ENCODE data around the gene COL13A1.

COL13A1 gene

DNA sequence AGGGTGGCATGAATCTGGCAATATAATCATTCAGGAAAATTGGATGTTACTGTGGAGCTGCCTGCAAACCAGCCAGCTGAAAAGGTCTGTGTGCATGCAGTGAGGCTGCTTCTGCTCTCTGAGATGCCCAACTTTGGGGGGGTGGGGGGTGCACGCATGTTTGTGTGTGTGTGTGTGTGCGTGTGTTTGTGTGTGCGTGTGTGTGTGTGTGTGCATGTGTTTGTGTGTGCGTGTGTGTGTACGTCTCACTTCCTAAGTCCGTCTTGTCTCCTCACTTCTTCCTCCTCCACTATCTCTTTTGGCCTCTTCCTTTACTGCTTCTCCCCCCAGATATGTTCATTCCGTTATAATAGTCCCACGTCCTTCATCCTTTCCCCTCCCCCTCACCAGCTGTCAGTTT is 148.1 kb downstream of the COL13A1 start:
- Histone ChIP-seq H3K27ac (no peak overlapping the region), H3K4me1 (peaks cover 19 to 39% (median 29%) of the 10 kb centered on the region in 10 experiments), H4K20me1 (no peaks in the 10 kb centered on the region; a peak in 1 of 22 replicates), H3K4me3 (no peak overlapping the region), H3K36me3 (no peaks in the 10 kb centered on the region), H3K9ac (no peak overlapping the region), H3K27me3 (no peaks in the 10 kb centered on the region), H3K9me3 (replicated peaks in 1 of 11) (no peaks in the 10 kb centered on the region), H3K4me2 (no peak overlapping the region)
- TF ChIP-seq Cebpa-rat (IDR thresholded peaks at IDR 0.05) = no peak

DNA sequence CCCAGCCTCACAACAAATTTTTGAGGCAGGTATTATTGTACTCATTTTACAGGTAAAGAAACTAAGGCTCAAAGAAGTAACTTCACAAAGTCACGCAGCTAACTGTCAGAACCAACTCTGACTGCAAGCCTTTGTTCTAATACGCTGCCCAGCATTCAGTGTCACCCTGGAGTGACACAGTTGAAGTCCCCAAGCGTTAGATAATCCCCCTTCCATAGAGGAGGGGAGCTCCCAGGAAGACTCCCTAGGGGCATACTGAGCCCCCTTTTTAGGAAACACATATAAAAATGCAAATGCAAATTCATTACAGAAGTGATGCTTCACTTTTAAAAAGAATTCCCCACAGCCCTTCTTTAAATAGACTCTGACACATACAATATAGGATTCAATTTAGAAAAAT is 150.0 kb downstream of the COL13A1 start:
- Histone ChIP-seq H3K9ac (no peak overlapping the region), H4K20me1 (no peaks in the 10 kb centered on the region; a peak in 1 of 22 replicates), H3K4me1 (peaks cover 19 to 34% (median 27%) of the 10 kb centered on the region in 10 experiments), H3K27ac (no peak overlapping the region), H3K36me3 (no peaks in the 10 kb centered on the region), H3K27me3 (no peaks in the 10 kb centered on the region), H3K4me3 (no peak overlapping the region), H3K9me3 (replicated peaks in 1 of 11) (no peaks in the 10 kb centered on the region), H3K4me2 (peak overlapping the region in 6 of 11 experiments; percentile 39 to 66 (median 47); a peak in 9 of 22 replicates)
- TF ChIP-seq Cebpa-rat (IDR thresholded peaks at IDR 0.05) = no peak

DNA sequence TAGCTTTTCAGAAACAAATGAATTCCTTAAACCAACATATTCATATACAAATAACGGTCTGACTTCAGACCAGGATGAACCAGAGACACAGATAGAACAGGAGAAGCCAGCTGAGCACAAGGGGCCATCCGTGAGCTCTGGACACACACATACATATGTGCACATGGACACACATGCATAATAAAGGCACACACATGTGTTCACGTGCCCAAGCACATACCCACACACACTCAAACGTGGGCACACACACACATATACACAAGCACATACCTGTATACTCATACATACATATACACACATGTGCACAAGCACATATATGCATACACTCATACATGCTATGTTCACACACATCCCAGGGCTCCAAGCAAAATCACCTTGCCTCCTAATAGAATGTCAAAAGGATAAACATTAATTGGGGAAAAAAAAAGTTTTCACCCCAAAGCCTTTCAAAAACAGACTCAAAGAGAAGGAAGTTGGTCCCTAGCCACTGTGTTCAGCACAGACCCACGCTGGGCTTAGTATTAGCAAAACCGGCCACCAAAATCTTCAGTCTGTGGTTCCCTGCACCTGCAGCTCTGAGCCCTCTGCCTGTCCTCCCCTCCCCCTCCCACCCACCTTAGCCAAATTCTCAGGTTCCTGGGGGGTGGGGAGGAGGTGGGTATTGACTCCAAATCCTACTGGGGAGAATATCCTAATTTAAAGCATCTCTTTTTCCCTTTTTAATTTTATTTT is 150.5 kb downstream of the COL13A1 start:
- Histone ChIP-seq H3K4me3 (no peak overlapping the region), H3K4me1 (peaks cover 19 to 34% (median 27%) of the 10 kb centered on the region in 10 experiments), H3K27ac (peak overlapping the region in 1 of 11 experiments; percentile 29; a peak in 2 of 22 replicates), H3K9ac (no peak overlapping the region), H3K9me3 (replicated peaks in 1 of 11) (no peaks in the 10 kb centered on the region), H3K27me3 (no peaks in the 10 kb centered on the region), H3K36me3 (no peaks in the 10 kb centered on the region), H4K20me1 (no peaks in the 10 kb centered on the region; a peak in 1 of 22 replicates), H3K4me2 (peak overlapping the region in 9 of 11 experiments; percentile 21 to 71 (median 59); a peak in 14 of 22 replicates)
- TF ChIP-seq Cebpa-rat (IDR thresholded peaks at IDR 0.05) = no peak

DNA sequence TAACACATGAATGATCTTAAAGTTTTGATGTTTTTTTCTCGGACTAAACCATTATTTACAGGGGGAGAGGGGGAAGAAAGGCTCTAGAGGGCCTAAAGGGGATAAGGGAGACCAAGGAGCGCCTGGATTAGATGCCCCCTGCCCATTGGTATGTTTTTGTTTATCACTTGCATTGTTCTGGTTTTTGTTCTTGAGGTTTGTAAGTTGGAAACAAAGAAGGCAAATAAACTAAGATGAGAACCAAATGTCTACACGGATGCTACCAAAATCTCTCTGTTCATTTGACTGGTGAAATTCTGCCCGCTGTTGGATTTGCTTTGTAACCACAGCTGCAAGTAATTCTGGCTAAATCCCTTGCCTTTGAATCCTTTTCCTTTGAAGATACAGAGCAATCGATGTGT is 151.1 kb downstream of the COL13A1 start:
- Histone ChIP-seq H3K9ac (no peak overlapping the region; a peak in 1 of 22 replicates), H3K36me3 (no peaks in the 10 kb centered on the region), H3K4me3 (no peak overlapping the region; a peak in 1 of 20 replicates), H3K4me1 (peaks cover 19 to 34% (median 27%) of the 10 kb centered on the region in 10 experiments), H3K27ac (peak overlapping the region in 3 of 11 experiments; percentile 12 to 29 (median 20); a peak in 2 of 22 replicates), H4K20me1 (no peaks in the 10 kb centered on the region; a peak in 1 of 22 replicates), H3K4me2 (peak overlapping the region; percentile 21 to 71 (median 59); a peak in 21 of 22 replicates), H3K9me3 (replicated peaks in 1 of 11) (no peaks in the 10 kb centered on the region), H3K27me3 (no peaks in the 10 kb centered on the region)
- TF ChIP-seq Cebpa-rat (IDR thresholded peaks at IDR 0.05) = no peak

DNA sequence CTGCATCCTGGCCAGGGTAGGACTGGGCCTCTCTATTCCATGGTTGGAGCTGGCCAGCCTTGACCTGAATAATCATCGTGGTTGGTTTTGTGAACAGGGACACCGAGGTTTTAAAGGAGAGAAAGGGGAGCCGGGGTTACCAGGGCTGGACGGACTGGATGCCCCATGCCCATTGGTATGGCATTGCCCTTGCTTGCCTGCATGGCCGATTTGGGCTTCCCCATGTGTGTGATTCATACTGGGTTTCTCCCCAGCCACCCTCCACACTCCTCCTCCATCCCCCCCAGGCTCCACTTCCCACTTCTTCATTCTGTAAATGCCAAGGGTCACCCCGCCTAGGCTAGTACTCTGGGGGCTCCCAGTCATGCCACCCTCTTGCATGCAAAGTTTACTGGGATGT is 152.1 kb downstream of the COL13A1 start:
- Histone ChIP-seq H3K36me3 (no peaks in the 10 kb centered on the region), H3K27ac (no peak overlapping the region), H4K20me1 (no peaks in the 10 kb centered on the region; a peak in 1 of 22 replicates), H3K4me1 (peaks cover 23 to 34% (median 29%) of the 10 kb centered on the region in 10 experiments), H3K4me2 (peak overlapping the region; percentile 21 to 71 (median 59); a peak in 19 of 22 replicates), H3K27me3 (no peaks in the 10 kb centered on the region), H3K9me3 (replicated peaks in 1 of 11) (no peaks in the 10 kb centered on the region), H3K4me3 (no peak overlapping the region), H3K9ac (no peak overlapping the region)
- no peak for TF ChIP-seq Cebpa-rat (IDR thresholded peaks at IDR 0.05)

DNA sequence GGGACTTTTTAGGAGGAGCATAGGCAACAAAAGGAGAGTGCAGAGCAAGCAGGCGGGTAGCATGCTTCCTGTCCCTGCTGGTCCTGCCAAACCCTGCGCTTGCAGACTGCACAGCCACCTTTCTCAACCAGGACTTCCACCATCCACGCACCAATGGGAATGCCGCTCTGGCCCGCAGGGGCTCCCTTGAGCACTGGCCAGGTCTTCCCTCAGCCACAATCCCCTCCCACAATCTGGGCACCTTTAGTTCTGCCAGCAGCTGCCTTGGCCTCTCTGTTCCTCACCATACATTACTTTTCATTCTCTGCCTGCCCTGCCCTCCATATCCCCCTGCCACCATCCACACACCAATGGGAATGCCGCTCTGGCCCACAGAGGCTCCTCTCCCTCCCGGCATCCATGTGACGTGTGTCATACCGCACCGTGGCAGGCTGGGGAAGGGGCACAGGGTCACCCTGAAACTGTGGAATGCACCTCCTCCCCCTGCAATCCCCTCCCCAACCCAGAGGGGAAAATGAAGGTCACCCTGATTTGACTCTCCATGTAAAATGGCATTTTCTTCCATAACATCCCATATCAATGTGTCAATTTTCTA is 153.6 kb downstream of the COL13A1 start:
- peaks cover 35 to 44% (median 40%) of the 10 kb centered on the region in 10 experiments for H3K4me1 ChIP-seq
- H3K9me3 ChIP-seq (replicated peaks in 1 of 11) = no peaks in the 10 kb centered on the region
- TF ChIP-seq Cebpa-rat (IDR thresholded peaks at IDR 0.05) = no peak
- H3K27me3 ChIP-seq = no peaks in the 10 kb centered on the region
- no peak overlapping the region for H3K9ac ChIP-seq
- H3K4me2 ChIP-seq = no peak overlapping the region
- no peak overlapping the region for H3K4me3 ChIP-seq
- H4K20me1 ChIP-seq = no peaks in the 10 kb centered on the region; a peak in 1 of 22 replicates
- H3K36me3 ChIP-seq = no peaks in the 10 kb centered on the region
- no peak overlapping the region for H3K27ac ChIP-seq

DNA sequence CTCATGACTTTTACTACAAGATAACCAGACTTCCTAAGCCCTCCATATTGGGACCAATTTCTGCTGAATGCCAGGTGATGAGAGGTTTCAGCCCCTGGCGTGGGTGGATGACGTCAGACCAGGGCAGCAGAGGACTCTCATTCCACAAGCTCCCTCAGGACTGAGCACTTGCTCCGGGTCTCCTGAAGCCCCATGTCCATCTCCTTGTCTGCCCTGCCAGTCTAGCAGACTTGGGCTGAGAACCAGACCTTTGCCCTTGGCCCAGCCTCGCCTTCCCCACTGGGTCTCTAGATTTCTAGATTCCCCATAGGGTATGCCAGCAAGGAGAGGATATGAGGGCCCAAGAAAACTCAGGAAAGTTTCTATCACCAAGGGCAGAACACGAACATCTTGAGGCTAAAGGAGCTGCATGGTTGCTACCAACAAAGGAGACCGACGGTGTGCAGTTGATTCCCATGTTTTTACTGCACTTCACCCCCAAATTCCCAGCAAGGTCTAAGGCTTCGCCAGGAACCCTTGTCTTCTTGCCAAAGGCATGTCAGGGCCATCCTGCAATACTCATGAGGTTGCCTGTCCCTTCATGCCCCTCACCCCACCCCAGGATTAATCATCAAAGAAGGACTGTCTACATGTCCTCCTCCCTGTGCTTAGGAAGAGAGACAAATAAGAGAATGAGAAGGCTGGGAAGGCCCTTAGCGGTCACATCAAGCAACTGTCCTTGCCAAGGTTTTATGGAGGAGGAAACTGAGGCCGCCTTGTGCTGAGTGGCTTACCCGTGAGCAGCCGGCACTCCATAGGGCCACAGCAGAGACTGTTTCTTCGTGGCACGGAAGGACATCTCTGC is 154.4 kb downstream of the COL13A1 start:
- Histone ChIP-seq H3K4me1 (peaks cover 43 to 52% (median 48%) of the 10 kb centered on the region in 10 experiments), H4K20me1 (no peaks in the 10 kb centered on the region; a peak in 1 of 22 replicates), H3K36me3 (no peaks in the 10 kb centered on the region), H3K27ac (no peak overlapping the region), H3K27me3 (no peaks in the 10 kb centered on the region), H3K4me2 (no peak overlapping the region), H3K9ac (no peak overlapping the region), H3K4me3 (no peak overlapping the region), H3K9me3 (replicated peaks in 1 of 11) (no peaks in the 10 kb centered on the region)
- TF ChIP-seq Cebpa-rat (IDR thresholded peaks at IDR 0.05) = no peak

DNA sequence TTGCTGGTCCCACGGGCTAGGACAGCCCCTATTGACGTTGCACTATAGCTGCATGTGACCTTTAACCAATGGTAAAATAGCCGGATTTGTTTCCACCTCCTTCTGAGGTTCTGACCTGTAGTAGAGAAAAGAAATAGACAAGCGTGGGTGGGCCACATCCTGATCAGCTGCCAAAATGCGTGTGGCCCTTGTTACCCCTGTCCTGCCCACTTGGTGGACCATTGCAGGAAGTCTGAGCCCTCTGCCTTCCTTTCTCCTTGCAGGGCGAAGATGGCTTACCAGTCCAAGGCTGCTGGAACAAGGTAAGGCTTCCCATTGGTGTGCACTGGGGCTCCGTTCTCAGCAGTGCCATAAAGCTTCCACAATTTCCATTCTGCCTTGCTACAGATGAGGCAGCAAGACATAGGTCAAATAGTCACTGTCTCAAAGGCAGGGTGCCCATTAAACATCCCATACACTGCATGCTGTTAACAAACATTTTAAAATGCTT is 155.1 kb downstream of the COL13A1 start:
- H3K36me3 ChIP-seq = no peaks in the 10 kb centered on the region
- no peak overlapping the region for H3K4me3 ChIP-seq
- H3K27me3 ChIP-seq = no peaks in the 10 kb centered on the region
- peaks cover 48 to 56% (median 51%) of the 10 kb centered on the region in 10 experiments for H3K4me1 ChIP-seq
- no peak overlapping the region for H3K27ac ChIP-seq
- no peak for TF ChIP-seq Cebpa-rat (IDR thresholded peaks at IDR 0.05)
- no peak overlapping the region for H3K4me2 ChIP-seq
- H3K9ac ChIP-seq = no peak overlapping the region
- no peaks in the 10 kb centered on the region for H3K9me3 ChIP-seq (replicated peaks in 1 of 11)
- H4K20me1 ChIP-seq = no peaks in the 10 kb centered on the region; a peak in 1 of 22 replicates
